Mononuclear cell (primary cell): Measurements from ENCODE around the gene CCP110. TPM values are rescaled to one million over a fixed set of nuclear protein-coding genes. Genes with fewer than 3 reads are reported as not detected.

Experiments used
- H3K27me3 ChIP-seq: 2 replicates; pipeline ENCODE4 v1.6.0; 2011; ENCODE audit warnings: low read length, control low read depth; ENCODE audit not compliant: insufficient read depth
- H3K4me1 ChIP-seq: 2 replicates; pipeline ENCODE4 v1.5.1; 2011; ENCODE audit warnings: mild to moderate bottlenecking, low read length, control low read depth; ENCODE audit not compliant: insufficient read depth
- H3K4me3 ChIP-seq: 2 replicates; pipeline ENCODE4 v1.5.1; 2011; ENCODE audit warnings: mild to moderate bottlenecking, low read length, moderate library complexity
- H3K9me3 ChIP-seq: 2 replicates; pipeline ENCODE4 v1.5.1; 2011; ENCODE audit warnings: low read depth, mild to moderate bottlenecking, control low read depth, low read length
- total RNA-seq: library from RNA; depleted of rRNA; stranded (reverse); fragments of >200 nt; gene quantifications from one replicate; pipeline ENCODE4 v1.2.3, GENCODE V29; 2012

Gene CCP110
- total RNA-seq, 1 donor = 12.9 TPM

- Histone ChIP-seq H3K9me3 (no peaks in the 10 kb centered on the region), H3K4me3 (peak overlapping the region; percentile 66), H3K27me3 (no peaks in the 10 kb centered on the region), H3K4me1 (peaks cover 16% of the 10 kb centered on the region)
Measured at GRCh38 chr16:19555938-19556771, 32.4 kb downstream of the CCP110 start.

- H3K9me3 ChIP-seq = no peaks in the 10 kb centered on the region
- H3K4me3 ChIP-seq = no peak overlapping the region
- H3K27me3 ChIP-seq = no peaks in the 10 kb centered on the region
- peaks cover 13% of the 10 kb centered on the region for H3K4me1 ChIP-seq
Measured at GRCh38 chr16:19559242-19559910, 35.6 kb downstream of the CCP110 start.

GRCh38 chr16:19560078-19560477 is 36.3 kb downstream of the CCP110 start:
- H3K4me1 ChIP-seq = peaks cover 8% of the 10 kb centered on the region
- H3K27me3 ChIP-seq = no peaks in the 10 kb centered on the region
- no peak overlapping the region for H3K4me3 ChIP-seq
- H3K9me3 ChIP-seq = no peaks in the 10 kb centered on the region

GRCh38 chr16:19563377-19563776 is 39.6 kb downstream of the CCP110 start:
- H3K4me3 ChIP-seq = no peak overlapping the region
- no peaks in the 10 kb centered on the region for H3K27me3 ChIP-seq
- H3K9me3 ChIP-seq = no peaks in the 10 kb centered on the region
- H3K4me1 ChIP-seq = no peaks in the 10 kb centered on the region

- H3K4me1 ChIP-seq = no peaks in the 10 kb centered on the region
- no peaks in the 10 kb centered on the region for H3K9me3 ChIP-seq
- no peaks in the 10 kb centered on the region for H3K27me3 ChIP-seq
- no peak overlapping the region for H3K4me3 ChIP-seq
Measured at GRCh38 chr16:19566362-19566761, 42.6 kb downstream of the CCP110 start.

DNA sequence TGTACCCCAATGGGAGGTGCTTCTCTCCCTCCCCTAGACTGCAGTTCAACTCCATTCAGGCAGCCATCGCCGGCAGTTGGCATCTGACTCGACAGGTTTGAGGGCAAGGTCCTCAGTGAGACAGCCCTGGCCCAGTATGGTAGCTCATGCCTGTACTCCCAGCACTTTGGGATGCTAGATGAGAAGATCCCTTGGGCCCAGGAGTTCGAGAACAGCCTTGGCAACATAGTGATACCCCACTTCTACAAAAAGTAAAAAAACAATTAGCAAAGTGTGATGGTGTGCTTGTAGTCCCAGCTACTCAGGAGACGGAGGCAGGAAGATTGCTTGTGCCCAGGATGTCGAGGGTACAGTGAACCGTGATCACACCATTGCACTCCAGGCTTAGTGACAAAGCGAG is 43.8 kb downstream of the CCP110 start:
- H3K27me3 ChIP-seq = no peaks in the 10 kb centered on the region
- no peaks in the 10 kb centered on the region for H3K9me3 ChIP-seq
- H3K4me1 ChIP-seq = no peaks in the 10 kb centered on the region
- no peak overlapping the region for H3K4me3 ChIP-seq

- H3K4me1 ChIP-seq = no peaks in the 10 kb centered on the region
- no peak overlapping the region for H3K4me3 ChIP-seq
- H3K9me3 ChIP-seq = no peaks in the 10 kb centered on the region
- no peaks in the 10 kb centered on the region for H3K27me3 ChIP-seq
Measured at GRCh38 chr16:19573997-19574396, 50.3 kb downstream of the CCP110 start.

- no peaks in the 10 kb centered on the region for H3K9me3 ChIP-seq
- no peaks in the 10 kb centered on the region for H3K4me1 ChIP-seq
- no peaks in the 10 kb centered on the region for H3K27me3 ChIP-seq
- H3K4me3 ChIP-seq = no peak overlapping the region
Measured at GRCh38 chr16:19574615-19575014, 50.9 kb downstream of the CCP110 start.

DNA sequence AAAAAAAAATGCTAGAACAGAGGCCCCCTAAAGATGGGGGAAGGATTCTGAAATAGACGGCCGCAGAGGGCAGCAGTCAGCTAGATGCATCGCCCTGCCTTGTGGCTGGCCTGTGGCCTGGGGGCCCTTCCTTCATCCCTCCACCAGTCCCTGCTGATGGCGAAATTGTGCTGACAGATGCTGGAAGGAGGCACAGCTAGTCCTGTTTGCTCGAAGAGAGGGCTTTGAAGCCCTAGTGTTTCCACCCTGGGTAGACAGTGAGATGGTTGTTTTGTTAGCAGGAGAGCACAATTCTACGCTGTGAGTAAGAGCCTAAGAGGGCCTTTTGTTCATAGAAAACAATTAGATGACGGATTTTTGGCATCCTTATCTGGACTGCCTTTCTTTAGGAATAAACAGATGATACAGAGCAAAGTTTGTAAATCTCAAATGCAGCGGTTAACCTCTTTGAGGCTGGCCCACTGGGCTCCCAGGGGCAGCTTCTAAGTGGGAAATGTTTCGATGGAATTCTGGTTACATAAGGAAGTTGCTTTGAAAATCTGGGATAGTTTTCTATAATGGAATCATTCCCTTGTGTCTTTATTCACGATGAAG is 54.7 kb downstream of the CCP110 start:
- H3K4me1 ChIP-seq = no peaks in the 10 kb centered on the region
- no peaks in the 10 kb centered on the region for H3K27me3 ChIP-seq
- H3K4me3 ChIP-seq = no peak overlapping the region
- no peaks in the 10 kb centered on the region for H3K9me3 ChIP-seq

GRCh38 chr16:19582050-19582831 is 58.5 kb downstream of the CCP110 start:
- Histone ChIP-seq H3K9me3 (no peaks in the 10 kb centered on the region), H3K27me3 (no peaks in the 10 kb centered on the region), H3K4me3 (no peak overlapping the region), H3K4me1 (no peaks in the 10 kb centered on the region)

GRCh38 chr16:19583665-19584300 is 60.0 kb downstream of the CCP110 start:
- H3K9me3 ChIP-seq = no peaks in the 10 kb centered on the region
- no peaks in the 10 kb centered on the region for H3K4me1 ChIP-seq
- no peaks in the 10 kb centered on the region for H3K27me3 ChIP-seq
- no peak overlapping the region for H3K4me3 ChIP-seq

DNA sequence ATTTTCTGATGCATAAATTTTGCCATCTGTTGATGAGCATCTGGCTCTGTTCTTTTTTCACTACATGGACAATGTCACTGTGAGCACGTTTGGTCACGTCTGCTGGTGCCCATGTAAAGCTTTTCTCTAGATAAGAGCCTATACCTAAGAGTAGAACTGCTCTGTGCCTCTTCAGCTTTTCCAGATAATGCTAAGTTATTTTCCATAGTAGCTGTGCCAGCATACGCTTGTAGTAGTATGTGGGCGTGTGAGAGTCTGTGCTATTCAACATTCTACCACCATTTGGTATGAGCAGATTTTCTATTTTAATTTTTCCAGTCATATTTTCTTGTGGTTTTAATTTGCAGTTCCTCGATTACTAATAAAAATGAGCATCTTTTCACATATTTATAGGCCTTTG is 64.9 kb downstream of the CCP110 start:
- H3K9me3 ChIP-seq = no peaks in the 10 kb centered on the region
- no peak overlapping the region for H3K4me3 ChIP-seq
- H3K4me1 ChIP-seq = no peaks in the 10 kb centered on the region
- H3K27me3 ChIP-seq = no peaks in the 10 kb centered on the region

GRCh38 chr16:19589106-19589505 is 65.4 kb downstream of the CCP110 start:
- no peaks in the 10 kb centered on the region for H3K4me1 ChIP-seq
- no peaks in the 10 kb centered on the region for H3K27me3 ChIP-seq
- H3K4me3 ChIP-seq = no peak overlapping the region
- H3K9me3 ChIP-seq = no peaks in the 10 kb centered on the region

DNA sequence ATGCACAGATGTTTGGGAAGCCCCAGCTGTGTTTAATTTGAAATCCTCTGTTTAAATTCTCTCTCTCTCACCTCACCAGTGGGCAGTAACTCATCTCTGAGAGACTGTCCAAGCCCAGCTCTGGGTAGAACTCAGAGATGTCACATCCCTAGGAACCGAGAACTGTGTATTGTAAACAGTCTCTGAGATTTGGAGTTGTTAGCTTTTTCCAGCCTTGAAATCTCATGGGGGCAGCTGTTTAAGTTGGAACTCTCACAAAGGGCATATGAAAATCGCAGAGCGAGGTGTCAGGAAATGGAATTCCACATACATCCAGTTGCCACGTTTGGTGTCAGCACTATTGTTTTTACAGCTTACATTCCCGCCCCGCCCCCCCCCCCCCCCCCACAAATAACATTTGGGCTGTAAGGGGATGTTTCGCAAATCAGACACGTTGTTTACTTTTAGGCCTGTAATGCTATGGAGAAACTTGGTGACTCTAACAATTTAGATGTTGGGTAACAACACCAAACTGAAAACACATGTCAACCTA is 66.1 kb downstream of the CCP110 start:
- no peaks in the 10 kb centered on the region for H3K4me1 ChIP-seq
- no peak overlapping the region for H3K4me3 ChIP-seq
- H3K9me3 ChIP-seq = no peaks in the 10 kb centered on the region
- no peaks in the 10 kb centered on the region for H3K27me3 ChIP-seq
